ENCODE measurements around the gene LRRC56. TPM values are rescaled to one million over a fixed set of nuclear protein-coding genes. Genes with fewer than 3 reads are reported as not detected.

Gene LRRC56
- total and polyA plus RNA-seq, 2 of the 13 experiments (the other 11 are each of a cell fraction or from before 2014, with no cell fraction given) = 0.11 to 0.29 TPM

- TF ChIP-seq, protein P1, sequence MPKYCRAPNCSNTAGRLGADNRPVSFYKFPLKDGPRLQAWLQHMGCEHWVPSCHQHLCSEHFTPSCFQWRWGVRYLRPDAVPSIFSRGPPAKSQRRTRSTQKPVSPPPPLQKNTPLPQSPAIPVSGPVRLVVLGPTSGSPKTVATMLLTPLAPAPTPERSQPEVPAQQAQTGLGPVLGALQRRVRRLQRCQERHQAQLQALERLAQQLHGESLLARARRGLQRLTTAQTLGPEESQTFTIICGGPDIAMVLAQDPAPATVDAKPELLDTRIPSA (CRISPR knock-in tag; IDR thresholded peaks at IDR 0.05; ENCODE audit: borderline replicate concordance) = no peak
- TF ChIP-seq, protein P2, sequence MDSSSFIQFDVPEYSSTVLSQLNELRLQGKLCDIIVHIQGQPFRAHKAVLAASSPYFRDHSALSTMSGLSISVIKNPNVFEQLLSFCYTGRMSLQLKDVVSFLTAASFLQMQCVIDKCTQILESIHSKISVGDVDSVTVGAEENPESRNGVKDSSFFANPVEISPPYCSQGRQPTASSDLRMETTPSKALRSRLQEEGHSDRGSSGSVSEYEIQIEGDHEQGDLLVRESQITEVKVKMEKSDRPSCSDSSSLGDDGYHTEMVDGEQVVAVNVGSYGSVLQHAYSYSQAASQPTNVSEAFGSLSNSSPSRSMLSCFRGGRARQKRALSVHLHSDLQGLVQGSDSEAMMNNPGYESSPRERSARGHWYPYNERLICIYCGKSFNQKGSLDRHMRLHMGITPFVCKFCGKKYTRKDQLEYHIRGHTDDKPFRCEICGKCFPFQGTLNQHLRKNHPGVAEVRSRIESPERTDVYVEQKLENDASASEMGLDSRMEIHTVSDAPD (CRISPR knock-in tag; IDR thresholded peaks at IDR 0.05) = no peak
- TF ChIP-seq PRPF4 (IDR thresholded peaks at IDR 0.05; ENCODE audit: low read depth, low read length, poor library complexity, severe bottlenecking) (no peak), U2AF1 (optimal IDR thresholded peaks at IDR 0.05; ENCODE audit: low read depth, low read length) (no peak), ZNF672 (CRISPR knock-in tag; IDR thresholded peaks at IDR 0.05) (no peak), SNAI1 (CRISPR knock-in tag; IDR thresholded peaks at IDR 0.05; ENCODE audit: borderline replicate concordance) (0 out of 2 replicates have a peak, but pooled peaks have one; percentile 60), CHD2 (IDR thresholded peaks at IDR 0.05; ENCODE audit: low read depth, low read length) (no peak), SMARCE1 (IDR thresholded peaks at IDR 0.05; ENCODE audit: borderline replicate concordance) (no peak), ZNF180 (CRISPR knock-in tag; IDR thresholded peaks at IDR 0.05; ENCODE audit: borderline replicate concordance, low read depth) (no peak), KDM1A (CRISPR knock-in tag; IDR thresholded peaks at IDR 0.05) (no peak), SP4 (CRISPR knock-in tag; IDR thresholded peaks at IDR 0.05) (no peak), ZNF782 (CRISPR knock-in tag; IDR thresholded peaks at IDR 0.05; ENCODE audit: borderline replicate concordance) (0 out of 2 replicates have a peak, but pooled peaks have one; percentile 58), CHD4 (IDR thresholded peaks at IDR 0.05; ENCODE audit: borderline replicate concordance, low read length) (no peak), ZNF570 (CRISPR knock-in tag; IDR thresholded peaks at IDR 0.05; ENCODE audit: borderline replicate concordance) (no peak), ZNF605 (CRISPR knock-in tag; IDR thresholded peaks at IDR 0.05) (peak; percentile 81; the same call in 1 of the 2 replicates), SIN3B (IDR thresholded peaks at IDR 0.05; ENCODE audit: low read length) (no peak), CENPT (CRISPR knock-in tag; IDR thresholded peaks at IDR 0.05; ENCODE audit: low read depth) (no peak), TRIM24 (CRISPR knock-in tag; IDR thresholded peaks at IDR 0.05) (no peak), KDM6A (CRISPR knock-in tag; IDR thresholded peaks at IDR 0.05; ENCODE audit: low read depth) (no peak), PLRG1 (conservative IDR thresholded peaks at IDR 0.05) (no peak), YEATS2 (CRISPR knock-in tag; IDR thresholded peaks at IDR 0.05; ENCODE audit: borderline replicate concordance) (no peak), SOX6 (IDR thresholded peaks at IDR 0.05) (no peak), SOX6 (CRISPR knock-in tag; IDR thresholded peaks at IDR 0.05) (no peak; the same call in 1 of the 2 replicates)
- TF ChIP-seq, protein P3, sequence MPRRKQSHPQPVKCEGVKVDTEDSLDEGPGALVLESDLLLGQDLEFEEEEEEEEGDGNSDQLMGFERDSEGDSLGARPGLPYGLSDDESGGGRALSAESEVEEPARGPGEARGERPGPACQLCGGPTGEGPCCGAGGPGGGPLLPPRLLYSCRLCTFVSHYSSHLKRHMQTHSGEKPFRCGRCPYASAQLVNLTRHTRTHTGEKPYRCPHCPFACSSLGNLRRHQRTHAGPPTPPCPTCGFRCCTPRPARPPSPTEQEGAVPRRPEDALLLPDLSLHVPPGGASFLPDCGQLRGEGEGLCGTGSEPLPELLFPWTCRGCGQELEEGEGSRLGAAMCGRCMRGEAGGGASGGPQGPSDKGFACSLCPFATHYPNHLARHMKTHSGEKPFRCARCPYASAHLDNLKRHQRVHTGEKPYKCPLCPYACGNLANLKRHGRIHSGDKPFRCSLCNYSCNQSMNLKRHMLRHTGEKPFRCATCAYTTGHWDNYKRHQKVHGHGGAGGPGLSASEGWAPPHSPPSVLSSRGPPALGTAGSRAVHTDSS (CRISPR knock-in tag; conservative IDR thresholded peaks at IDR 0.05) = no peak
- TF ChIP-seq, protein P4, sequence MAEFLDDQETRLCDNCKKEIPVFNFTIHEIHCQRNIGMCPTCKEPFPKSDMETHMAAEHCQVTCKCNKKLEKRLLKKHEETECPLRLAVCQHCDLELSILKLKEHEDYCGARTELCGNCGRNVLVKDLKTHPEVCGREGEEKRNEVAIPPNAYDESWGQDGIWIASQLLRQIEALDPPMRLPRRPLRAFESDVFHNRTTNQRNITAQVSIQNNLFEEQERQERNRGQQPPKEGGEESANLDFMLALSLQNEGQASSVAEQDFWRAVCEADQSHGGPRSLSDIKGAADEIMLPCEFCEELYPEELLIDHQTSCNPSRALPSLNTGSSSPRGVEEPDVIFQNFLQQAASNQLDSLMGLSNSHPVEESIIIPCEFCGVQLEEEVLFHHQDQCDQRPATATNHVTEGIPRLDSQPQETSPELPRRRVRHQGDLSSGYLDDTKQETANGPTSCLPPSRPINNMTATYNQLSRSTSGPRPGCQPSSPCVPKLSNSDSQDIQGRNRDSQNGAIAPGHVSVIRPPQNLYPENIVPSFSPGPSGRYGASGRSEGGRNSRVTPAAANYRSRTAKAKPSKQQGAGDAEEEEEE (CRISPR knock-in tag; IDR thresholded peaks at IDR 0.05; ENCODE audit: borderline replicate concordance) = no peak
These were observed 32.0 kb downstream of the LRRC56 start (continued) for GRCh38 chr11:569158-569885.
